ENCODE results near the gene TMEM130. TPM values are rescaled to one million over a fixed set of nuclear protein-coding genes. Genes with fewer than 3 reads are reported as not detected.

The TMEM130 gene
- total RNA-seq, 1 donor from 2014 or later = not detected

DNA sequence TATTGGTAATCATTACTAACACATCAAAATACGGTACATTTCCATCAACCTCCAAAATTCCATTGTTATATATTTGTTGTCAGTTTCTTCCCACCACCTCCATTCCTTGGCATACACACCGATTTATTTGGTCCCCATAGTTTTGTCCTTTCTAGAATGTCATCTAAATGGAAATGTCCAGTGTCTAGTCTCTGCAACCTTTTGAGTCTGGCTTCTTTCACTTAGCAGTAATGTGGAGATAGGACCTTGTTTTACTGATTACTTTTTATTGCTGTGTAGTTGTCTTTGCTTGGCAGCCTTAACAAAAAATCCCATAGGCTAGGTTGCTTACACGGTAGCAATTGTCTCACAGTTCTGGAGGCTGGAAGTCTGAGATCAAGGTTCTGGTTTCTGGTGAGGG lies 31.0 kb upstream of the TMEM130 start:
- no peak for DNase-seq
- Histone ChIP-seq H3K27me3 (ENCODE audit: low read depth) (no peaks in the 10 kb centered on the region), H3K4me1 (peaks cover 11% of the 10 kb centered on the region), H3K27ac (replicated peaks) (no peak overlapping the region), H3K36me3 (peaks cover 98% of the 10 kb centered on the region), H3K9me3 (replicated peaks) (no peaks in the 10 kb centered on the region), H3K4me3 (no peak overlapping the region)
- intact Hi-C loops (cut with micrococcal nuclease) = no loop called here
- TF ChIP-seq, protein P1, sequence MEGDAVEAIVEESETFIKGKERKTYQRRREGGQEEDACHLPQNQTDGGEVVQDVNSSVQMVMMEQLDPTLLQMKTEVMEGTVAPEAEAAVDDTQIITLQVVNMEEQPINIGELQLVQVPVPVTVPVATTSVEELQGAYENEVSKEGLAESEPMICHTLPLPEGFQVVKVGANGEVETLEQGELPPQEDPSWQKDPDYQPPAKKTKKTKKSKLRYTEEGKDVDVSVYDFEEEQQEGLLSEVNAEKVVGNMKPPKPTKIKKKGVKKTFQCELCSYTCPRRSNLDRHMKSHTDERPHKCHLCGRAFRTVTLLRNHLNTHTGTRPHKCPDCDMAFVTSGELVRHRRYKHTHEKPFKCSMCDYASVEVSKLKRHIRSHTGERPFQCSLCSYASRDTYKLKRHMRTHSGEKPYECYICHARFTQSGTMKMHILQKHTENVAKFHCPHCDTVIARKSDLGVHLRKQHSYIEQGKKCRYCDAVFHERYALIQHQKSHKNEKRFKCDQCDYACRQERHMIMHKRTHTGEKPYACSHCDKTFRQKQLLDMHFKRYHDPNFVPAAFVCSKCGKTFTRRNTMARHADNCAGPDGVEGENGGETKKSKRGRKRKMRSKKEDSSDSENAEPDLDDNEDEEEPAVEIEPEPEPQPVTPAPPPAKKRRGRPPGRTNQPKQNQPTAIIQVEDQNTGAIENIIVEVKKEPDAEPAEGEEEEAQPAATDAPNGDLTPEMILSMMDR (IDR thresholded peaks at IDR 0.05; ENCODE audit: borderline replicate concordance) = no peak

DNA sequence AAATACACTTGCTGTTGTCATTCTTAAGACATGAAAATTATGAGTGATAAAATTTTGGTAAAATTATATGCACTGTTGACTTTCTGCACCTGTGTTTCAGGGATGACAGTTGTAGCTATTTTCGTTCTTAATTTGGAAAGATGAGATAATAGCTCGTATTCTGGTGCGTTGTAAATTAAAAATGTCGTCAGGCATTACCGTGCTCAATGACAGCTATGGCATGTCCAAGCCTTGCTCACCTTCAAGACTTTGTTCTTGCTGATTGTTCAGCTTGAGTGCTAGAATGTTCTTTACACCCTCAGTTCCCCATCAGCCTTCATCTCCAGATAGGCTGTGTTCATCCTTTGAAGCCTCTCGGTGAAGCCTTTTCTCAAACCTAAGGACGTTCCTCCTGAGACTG lies 30.0 kb upstream of the TMEM130 start:
- no peak for DNase-seq
- Histone ChIP-seq H3K4me1 (peaks cover 11% of the 10 kb centered on the region), H3K4me3 (no peak overlapping the region), H3K36me3 (peaks cover 98% of the 10 kb centered on the region), H3K27me3 (ENCODE audit: low read depth) (no peaks in the 10 kb centered on the region), H3K9me3 (replicated peaks) (no peaks in the 10 kb centered on the region), H3K27ac (replicated peaks) (no peak overlapping the region)
- intact Hi-C loops (cut with micrococcal nuclease) = no loop called here
- TF ChIP-seq, protein P1 (IDR thresholded peaks at IDR 0.05; ENCODE audit: borderline replicate concordance) = no peak

DNA sequence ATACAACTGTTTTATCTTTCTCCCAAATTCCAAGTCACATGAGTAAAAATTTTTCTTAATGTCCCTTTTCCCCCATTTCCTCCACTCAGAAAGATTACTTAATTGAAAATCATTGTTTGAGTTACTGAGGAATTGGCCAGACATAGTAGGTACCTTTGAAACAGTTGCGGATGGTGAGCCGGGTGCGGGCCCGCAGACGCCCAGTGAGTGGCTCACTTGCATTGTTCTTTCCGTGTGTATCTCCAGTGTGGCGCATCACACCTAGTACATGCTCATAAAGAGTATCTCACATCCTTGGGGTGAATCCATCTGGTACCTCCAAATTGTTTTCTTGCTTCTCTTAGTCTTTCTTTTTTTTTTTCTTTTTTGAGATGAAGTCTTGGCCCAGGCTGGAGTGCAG lies 22.8 kb upstream of the TMEM130 start:
- peaks cover 95% of the 10 kb centered on the region for H3K36me3 ChIP-seq
- no peaks in the 10 kb centered on the region for H3K27me3 ChIP-seq (ENCODE audit: low read depth)
- H3K4me1 ChIP-seq = no peaks in the 10 kb centered on the region
- TF ChIP-seq, protein P1 (IDR thresholded peaks at IDR 0.05; ENCODE audit: borderline replicate concordance) = no peak
- no peaks in the 10 kb centered on the region for H3K9me3 ChIP-seq (replicated peaks)
- DNase-seq = no peak
- H3K27ac ChIP-seq (replicated peaks) = no peak overlapping the region
- intact Hi-C loops (cut with micrococcal nuclease) = no loop called here
- no peak overlapping the region for H3K4me3 ChIP-seq

DNA sequence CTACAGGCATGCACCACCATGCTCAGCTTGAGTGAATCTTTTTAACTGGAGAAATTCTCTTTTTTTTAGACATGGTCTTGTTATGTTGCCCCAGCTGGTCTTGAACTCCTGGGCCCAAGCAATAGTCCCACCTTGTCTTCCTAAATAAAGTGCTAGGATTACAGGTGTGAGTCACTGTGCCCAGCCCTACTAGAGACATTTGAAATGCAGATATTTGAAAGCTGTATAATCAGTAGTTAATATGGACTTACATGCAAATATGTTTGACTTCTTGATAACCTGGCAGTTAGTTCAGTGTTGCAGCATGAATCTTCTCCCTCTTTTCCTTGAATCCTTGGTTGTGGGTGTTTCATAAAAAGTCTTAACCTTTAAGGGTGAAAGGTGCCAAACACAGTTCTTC lies 17.2 kb upstream of the TMEM130 start:
- Histone ChIP-seq H3K4me3 (no peak overlapping the region), H3K4me1 (no peaks in the 10 kb centered on the region), H3K9me3 (replicated peaks) (no peaks in the 10 kb centered on the region), H3K27ac (replicated peaks) (no peak overlapping the region), H3K36me3 (peaks cover 84% of the 10 kb centered on the region), H3K27me3 (ENCODE audit: low read depth) (no peaks in the 10 kb centered on the region)
- TF ChIP-seq, protein P1 (IDR thresholded peaks at IDR 0.05; ENCODE audit: borderline replicate concordance) = no peak
- DNase-seq = no peak
- intact Hi-C loops (cut with micrococcal nuclease) = no loop called here

DNA sequence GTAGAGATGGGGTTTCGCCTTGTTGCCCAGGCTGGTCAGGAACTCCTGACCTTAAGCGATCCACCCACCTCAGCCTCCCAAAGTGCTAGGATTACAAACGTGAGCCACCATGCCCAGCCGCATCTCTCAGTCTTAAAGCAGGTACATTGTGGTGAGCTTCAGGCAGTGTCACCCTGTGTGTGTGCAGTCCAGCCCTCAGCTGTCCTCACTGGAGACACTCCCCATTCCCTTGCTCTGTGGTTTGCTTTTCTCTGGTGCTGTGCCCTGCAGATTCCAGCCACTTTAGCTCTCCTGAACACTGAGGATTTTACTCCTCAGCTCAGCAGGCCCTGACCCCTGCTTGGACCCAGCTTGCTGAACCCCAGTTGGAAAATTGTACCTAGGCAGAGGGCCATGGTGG lies 14.6 kb upstream of the TMEM130 start:
- H3K4me3 ChIP-seq = no peak overlapping the region
- H3K9me3 ChIP-seq (replicated peaks) = no peaks in the 10 kb centered on the region
- DNase-seq = no peak
- H3K27me3 ChIP-seq (ENCODE audit: low read depth) = no peaks in the 10 kb centered on the region
- H3K36me3 ChIP-seq = peaks cover 72% of the 10 kb centered on the region
- TF ChIP-seq, protein P1 (IDR thresholded peaks at IDR 0.05; ENCODE audit: borderline replicate concordance) = no peak
- intact Hi-C loops (cut with micrococcal nuclease) = no loop called here
- no peak overlapping the region for H3K27ac ChIP-seq (replicated peaks)
- H3K4me1 ChIP-seq = peaks cover 15% of the 10 kb centered on the region
